GM18861 (cell line): ENCODE results near the gene PCDHA5.
"Not testable (repeated sequence)": the region's sequence is repeated elsewhere in the genome, so short reads cannot be mapped to it uniquely, and the experiment has no call there.

Experiments used
- ATAC-seq: cut with Tn5 transposase; IDR thresholded peaks from one replicate; pipeline ENCODE4 v1.9.1; 2021; ENCODE audit not compliant: unreplicated experiment

Gene PCDHA5

GRCh38 chr5:140821375-140822280 is at the start of gene PCDHA5:
Gene PCDHA5 (plus strand): TSS chr5:140821613.
- ATAC-seq: no peak

- ATAC-seq: no peak
Measured at GRCh38 chr5:140780512-140780911, 40.9 kb upstream of the PCDHA5 start.

- ATAC-seq: no peak
Measured at GRCh38 chr5:140785905-140786686, 35.3 kb upstream of the PCDHA5 start, which contains the start of gene PCDHA1. Gene PCDHA1 (plus strand): TSS chr5:140786140.

GRCh38 chr5:140787422-140787821 is 34.0 kb upstream of the PCDHA5 start:
- not testable (repeated sequence) for ATAC-seq

- not testable (repeated sequence) for ATAC-seq
Measured at GRCh38 chr5:140787849-140788504, 33.4 kb upstream of the PCDHA5 start.

- no peak for ATAC-seq
Measured at GRCh38 chr5:140791089-140791488, 30.3 kb upstream of the PCDHA5 start.

- no peak for ATAC-seq
Measured at GRCh38 chr5:140794595-140795258, 26.7 kb upstream of the PCDHA5 start, which contains the start of gene PCDHA2. Gene PCDHA2 (plus strand): TSS chr5:140794852.

- ATAC-seq: no peak
Measured at GRCh38 chr5:140795259-140795641, 26.2 kb upstream of the PCDHA5 start.

GRCh38 chr5:140796072-140796717 is 25.2 kb upstream of the PCDHA5 start:
- not testable (repeated sequence) for ATAC-seq

GRCh38 chr5:140796718-140797095 is 24.7 kb upstream of the PCDHA5 start:
- no peak for ATAC-seq

GRCh38 chr5:140800816-140801493 is 20.5 kb upstream of the PCDHA5 start, which contains the start of gene PCDHA3:
Gene PCDHA3 (plus strand): TSS chr5:140801057.
- no peak for ATAC-seq

- no peak for ATAC-seq
Measured at GRCh38 chr5:140801494-140801841, 19.9 kb upstream of the PCDHA5 start.

- not testable (repeated sequence) for ATAC-seq
Measured at GRCh38 chr5:140802381-140802780, 19.0 kb upstream of the PCDHA5 start.

- no peak for ATAC-seq
Measured at GRCh38 chr5:140802781-140803271, 18.6 kb upstream of the PCDHA5 start.

GRCh38 chr5:140806834-140807775 is 14.3 kb upstream of the PCDHA5 start, which contains the start of gene PCDHA4:
Gene PCDHA4 (plus strand): TSS chr5:140807068.
- no peak for ATAC-seq

GRCh38 chr5:140808241-140808888 is 13.0 kb upstream of the PCDHA5 start:
- not testable (repeated sequence) for ATAC-seq

GRCh38 chr5:140808889-140809291 is 12.5 kb upstream of the PCDHA5 start:
- no peak for ATAC-seq

- no peak for ATAC-seq
Measured at GRCh38 chr5:140822281-140822629, 842 bp downstream of the PCDHA5 start.
